Colonic mucosa (tissue), 4 donors: ENCODE measurements around the gene TRPM3. TPM values are rescaled to one million over a fixed set of nuclear protein-coding genes. Genes with fewer than 3 reads are reported as not detected.

Source experiments
- DNase-seq: peaks from one replicate; pipeline ENCODE4 v3.0.0-alpha.2; 2020
- H3K27ac ChIP-seq: fragments of 200-600 bp; one replicate; pipeline ENCODE4 v1.8.0; 2021
- H3K27me3 ChIP-seq: fragments of 200-600 bp; one replicate; pipeline ENCODE4 v1.8.0; 2021
- H3K36me3 ChIP-seq: fragments of 200-600 bp; one replicate; pipeline ENCODE4 v1.8.0; 2021
- H3K4me1 ChIP-seq: fragments of 200-600 bp; one replicate; pipeline ENCODE4 v1.8.0; 2021; ENCODE audit warnings: mild to moderate bottlenecking
- H3K4me3 ChIP-seq: fragments of 200-600 bp; one replicate; pipeline ENCODE4 v1.8.0; 2021
- H3K9ac ChIP-seq, 2 donors: one replicate each; pipeline ENCODE4 v1.7.0; 2013; ENCODE audit warnings: control low read depth in 2 of 2, low read depth in 2 of 2, low read length in 2 of 2
- H3K9me3 ChIP-seq: fragments of 200-600 bp; one replicate; pipeline ENCODE4 v1.8.0; 2021
- CTCF ChIP-seq: fragments of 200-600 bp; IDR thresholded peaks from one replicate; pipeline ENCODE4 v1.8.0; 2022; ENCODE audit warnings: antibody characterized with exemption, mild to moderate bottlenecking
- intact Hi-C: fragments of 100-400 bp; cut with DNase I; formaldehyde crosslinking; loops from one replicate; pipeline ENCODE4 v1.14.1; 2022
- total RNA-seq, 2 donors: library from RNA; stranded (reverse); fragmentation: NEBNext Ultra II Directional in 1 of 2; extraction: Animal tissue kit (Norgen Biotek cat#: 25700) in 1 of 2; gene quantifications; one replicate each; pipeline ENCODE4 v1.2.1, GENCODE V29; 2021
- donor health status: healthy.
- donor health status: DM: no; HTN: no; CAD: no.
- donor health status: DM: no; HTN: no; CAD: no.

TRPM3 gene
- total RNA-seq, 2 donors from 2014 or later, result 0.32 to 0.35 TPM

GRCh38 chr9:70832492-70832891, 288.9 kb downstream of the TRPM3 start:
- Histone ChIP-seq H3K27ac (no peak overlapping the region), H3K36me3 (no peaks in the 10 kb centered on the region), H3K4me3 (no peak overlapping the region), H3K4me1 (no peaks in the 10 kb centered on the region), H3K27me3 (no peaks in the 10 kb centered on the region), H3K9me3 (no peaks in the 10 kb centered on the region), H3K9ac (no peak overlapping the region)
- no peak for TF ChIP-seq CTCF
- intact Hi-C loops, result no loop called here
- DNase-seq, result no peak

DNA sequence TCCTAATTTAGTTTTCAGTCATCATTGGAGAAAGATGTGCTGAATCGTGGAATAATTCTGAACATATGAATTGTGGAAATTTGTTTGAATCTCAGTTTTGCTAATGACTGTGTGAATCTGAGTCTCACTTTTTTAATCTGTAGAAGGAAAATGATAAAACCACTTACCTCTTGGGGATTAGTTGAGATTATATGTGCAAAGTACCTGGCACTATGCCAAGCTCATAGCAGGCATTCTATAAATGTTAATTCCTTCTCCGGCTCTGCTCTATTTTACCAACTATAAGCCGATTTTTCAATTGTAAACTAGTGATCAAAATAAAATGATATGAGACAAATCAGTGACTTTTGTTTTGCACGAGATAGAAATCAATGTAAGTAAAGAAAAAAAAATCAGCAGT, 290.8 kb downstream of the TRPM3 start:
- Histone ChIP-seq H3K9ac (no peak overlapping the region), H3K27me3 (no peaks in the 10 kb centered on the region), H3K4me3 (no peak overlapping the region), H3K36me3 (no peaks in the 10 kb centered on the region), H3K4me1 (no peaks in the 10 kb centered on the region), H3K9me3 (no peaks in the 10 kb centered on the region), H3K27ac (no peak overlapping the region)
- TF ChIP-seq CTCF, result no peak
- intact Hi-C loops, result no loop called here
- DNase-seq, result no peak

DNA sequence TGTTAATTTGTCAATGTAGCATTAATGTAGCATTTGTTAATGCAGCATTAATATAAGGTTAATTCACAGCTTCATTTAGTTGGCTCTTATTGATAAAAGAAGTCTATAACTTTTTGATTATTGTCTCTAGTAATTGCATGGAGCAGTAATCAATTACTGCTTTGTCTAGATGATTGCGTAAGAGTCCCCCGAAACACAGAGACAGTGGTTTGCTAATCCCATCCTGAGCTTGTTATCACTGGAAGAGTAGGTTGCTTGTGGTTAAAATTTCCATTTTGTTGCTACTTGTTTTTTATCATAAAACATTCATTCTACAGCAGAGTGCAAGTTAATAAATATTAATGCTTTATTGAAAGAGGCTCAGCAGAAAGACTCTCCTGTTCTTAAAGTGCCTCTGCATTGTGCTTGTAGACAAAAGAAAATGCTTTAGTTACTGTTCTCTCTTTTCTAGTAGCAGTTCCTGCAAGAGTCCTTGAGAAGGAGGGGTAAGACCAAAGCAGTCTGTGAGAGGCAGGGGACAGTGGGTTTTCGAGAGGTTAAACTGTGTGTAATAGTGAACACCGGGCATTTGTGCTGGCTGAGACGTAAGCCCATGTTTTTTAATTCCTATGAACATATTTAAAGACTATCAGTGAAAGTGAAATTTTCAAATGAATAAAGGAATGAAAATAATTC, 291.7 kb downstream of the TRPM3 start:
- intact Hi-C loops, result no loop called here
- Histone ChIP-seq H3K4me1 (no peaks in the 10 kb centered on the region), H3K36me3 (no peaks in the 10 kb centered on the region), H3K27me3 (no peaks in the 10 kb centered on the region), H3K27ac (no peak overlapping the region), H3K9ac (no peak overlapping the region), H3K9me3 (no peaks in the 10 kb centered on the region), H3K4me3 (no peak overlapping the region)
- TF ChIP-seq CTCF, result no peak
- DNase-seq, result no peak

GRCh38 chr9:70826562-70826961, 294.9 kb downstream of the TRPM3 start:
- TF ChIP-seq CTCF, result no peak
- Histone ChIP-seq H3K4me3 (no peak overlapping the region), H3K36me3 (no peaks in the 10 kb centered on the region), H3K9me3 (no peaks in the 10 kb centered on the region), H3K4me1 (no peaks in the 10 kb centered on the region), H3K27ac (no peak overlapping the region), H3K27me3 (no peaks in the 10 kb centered on the region), H3K9ac (no peak overlapping the region)
- intact Hi-C loops, result no loop called here
- DNase-seq, result no peak

DNA sequence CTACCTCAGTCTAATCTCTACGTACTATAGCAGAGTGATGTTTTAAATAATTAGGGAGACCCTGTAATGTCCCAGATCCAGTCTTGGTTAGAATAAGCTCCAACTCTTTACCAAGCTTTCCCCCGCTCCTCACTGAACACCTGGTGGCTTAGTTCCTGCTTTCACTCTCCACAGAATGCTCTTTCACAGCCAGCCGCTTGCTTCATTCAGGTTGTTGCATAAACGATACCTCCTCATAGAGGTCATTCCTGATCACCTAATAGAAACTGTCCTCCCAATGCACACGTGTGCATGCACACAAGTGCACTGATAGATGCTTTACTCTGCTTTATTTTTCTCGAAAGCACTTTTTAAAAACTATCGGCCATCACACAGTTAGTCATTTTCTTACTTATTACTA, 298.1 kb downstream of the TRPM3 start:
- Histone ChIP-seq H3K27me3 (no peaks in the 10 kb centered on the region), H3K27ac (no peak overlapping the region), H3K9me3 (no peaks in the 10 kb centered on the region), H3K36me3 (no peaks in the 10 kb centered on the region), H3K4me1 (no peaks in the 10 kb centered on the region), H3K9ac (no peak overlapping the region), H3K4me3 (no peak overlapping the region)
- intact Hi-C loops, result no loop called here
- TF ChIP-seq CTCF, result no peak
- DNase-seq, result no peak
